HFFc6 (cell line): ENCODE data around the gene POLR1A. TPM values are rescaled to one million over a fixed set of nuclear protein-coding genes. Genes with fewer than 3 reads are reported as not detected.
A peak's percentile ranks its signal among the peaks of the same experiment; 100 is the strongest.

Experiments used
- DNase-seq: peaks from one replicate; pipeline ENCODE4 v3.0.0-alpha.2; 2018
- H3K27ac Mint-ChIP-seq: 2 replicates; pipeline ENCODE4 v1.8.0; 2020; ENCODE audit warnings: mild to moderate bottlenecking, mixed read lengths
- H3K27me3 Mint-ChIP-seq: 2 replicates; pipeline ENCODE4 v1.8.0; 2021; ENCODE audit warnings: mild to moderate bottlenecking, moderate library complexity, mixed read lengths; ENCODE audit not compliant: insufficient read depth
- H3K36me3 Mint-ChIP-seq: 2 replicates; pipeline ENCODE4 v1.8.0; 2021; ENCODE audit warnings: low read depth, mixed read lengths
- H3K4me1 Mint-ChIP-seq: 2 replicates; pipeline ENCODE4 v1.8.0; 2020; ENCODE audit warnings: low read depth, mixed read lengths
- H3K4me3 Mint-ChIP-seq: 2 replicates; pipeline ENCODE4 v1.8.0; 2020; ENCODE audit warnings: mild to moderate bottlenecking, moderate library complexity, mixed read lengths
- H3K9me3 Mint-ChIP-seq: 2 replicates; pipeline ENCODE4 v1.8.0; 2020; ENCODE audit warnings: mild to moderate bottlenecking, mixed read lengths
- total RNA-seq, 6 experiments: library from RNA; stranded (reverse); fragmentation: NEBNext Ultra II Directional; extraction: Animal tissue kit (Norgen Biotek cat#: 25700); gene quantifications; 2 replicates in 1 of 6; 3 replicates in 5 of 6; pipeline ENCODE4 v1.2.3, GENCODE V29; 2021
- TF ChIP-seq, protein P1 (sequence below): fragments of 200-600 bp; sonication (generic); IDR thresholded peaks from 2 replicates; pipeline ENCODE4 v1.5.0; 2021; ENCODE audit warnings: antibody characterized with exemption, mild to moderate bottlenecking

POLR1A gene
- total RNA-seq, 6 experiments from 2014 or later = 32.2 to 37.6 (median 34.8) TPM

- no peak overlapping the region for H3K4me3 Mint-ChIP-seq
- TF ChIP-seq, protein P1, sequence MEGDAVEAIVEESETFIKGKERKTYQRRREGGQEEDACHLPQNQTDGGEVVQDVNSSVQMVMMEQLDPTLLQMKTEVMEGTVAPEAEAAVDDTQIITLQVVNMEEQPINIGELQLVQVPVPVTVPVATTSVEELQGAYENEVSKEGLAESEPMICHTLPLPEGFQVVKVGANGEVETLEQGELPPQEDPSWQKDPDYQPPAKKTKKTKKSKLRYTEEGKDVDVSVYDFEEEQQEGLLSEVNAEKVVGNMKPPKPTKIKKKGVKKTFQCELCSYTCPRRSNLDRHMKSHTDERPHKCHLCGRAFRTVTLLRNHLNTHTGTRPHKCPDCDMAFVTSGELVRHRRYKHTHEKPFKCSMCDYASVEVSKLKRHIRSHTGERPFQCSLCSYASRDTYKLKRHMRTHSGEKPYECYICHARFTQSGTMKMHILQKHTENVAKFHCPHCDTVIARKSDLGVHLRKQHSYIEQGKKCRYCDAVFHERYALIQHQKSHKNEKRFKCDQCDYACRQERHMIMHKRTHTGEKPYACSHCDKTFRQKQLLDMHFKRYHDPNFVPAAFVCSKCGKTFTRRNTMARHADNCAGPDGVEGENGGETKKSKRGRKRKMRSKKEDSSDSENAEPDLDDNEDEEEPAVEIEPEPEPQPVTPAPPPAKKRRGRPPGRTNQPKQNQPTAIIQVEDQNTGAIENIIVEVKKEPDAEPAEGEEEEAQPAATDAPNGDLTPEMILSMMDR = no peak
- H3K36me3 Mint-ChIP-seq = peaks cover 42% of the 10 kb centered on the region
Measured at GRCh38 chr2:86039963-86040655, 65.6 kb downstream of the POLR1A start.

GRCh38 chr2:86039178-86039962 is 66.3 kb downstream of the POLR1A start:
- Mint-ChIP-seq H3K27me3 (peaks cover 5% of the 10 kb centered on the region), H3K36me3 (peaks cover 36% of the 10 kb centered on the region), H3K4me1 (peaks cover 41% of the 10 kb centered on the region), H3K9me3 (no peaks in the 10 kb centered on the region), H3K27ac (no peak overlapping the region), H3K4me3 (no peak overlapping the region)
- no peak for DNase-seq
- TF ChIP-seq, protein P1 = no peak

More at GRCh38 chr2:86039963-86040655, 65.6 kb downstream of the POLR1A start:
- H3K9me3 Mint-ChIP-seq = no peaks in the 10 kb centered on the region
- peaks cover 41% of the 10 kb centered on the region for H3K4me1 Mint-ChIP-seq
- no peak overlapping the region for H3K27ac Mint-ChIP-seq
- DNase-seq = no peak
- H3K27me3 Mint-ChIP-seq = peaks cover 5% of the 10 kb centered on the region

- peaks cover 41% of the 10 kb centered on the region for H3K4me1 Mint-ChIP-seq
- H3K9me3 Mint-ChIP-seq = no peaks in the 10 kb centered on the region
- peak; percentile 32 for DNase-seq
- H3K27ac Mint-ChIP-seq = peak overlapping the region; percentile 88
- H3K4me3 Mint-ChIP-seq = peak overlapping the region; percentile 34
- peaks cover 32% of the 10 kb centered on the region for H3K36me3 Mint-ChIP-seq
- H3K27me3 Mint-ChIP-seq = peaks cover 5% of the 10 kb centered on the region
- TF ChIP-seq, protein P1 = no peak
Measured at GRCh38 chr2:86038291-86039081, 67.2 kb downstream of the POLR1A start.

GRCh38 chr2:86037795-86038192 is 67.9 kb downstream of the POLR1A start:
- DNase-seq = no peak
- H3K9me3 Mint-ChIP-seq = no peaks in the 10 kb centered on the region
- H3K4me1 Mint-ChIP-seq = peaks cover 41% of the 10 kb centered on the region
- TF ChIP-seq, protein P1 = no peak
- peaks cover 30% of the 10 kb centered on the region for H3K36me3 Mint-ChIP-seq
- peaks cover 6% of the 10 kb centered on the region for H3K27me3 Mint-ChIP-seq
- H3K27ac Mint-ChIP-seq = peak overlapping the region; percentile 88
- H3K4me3 Mint-ChIP-seq = peak overlapping the region; percentile 34

GRCh38 chr2:86037141-86037794 is 68.4 kb downstream of the POLR1A start:
- H3K27me3 Mint-ChIP-seq = peaks cover 6% of the 10 kb centered on the region; the same call in 1 of the 2 replicates
- peak; percentile 87 for DNase-seq
- H3K4me1 Mint-ChIP-seq = peaks cover 41% of the 10 kb centered on the region
- peaks cover 25% of the 10 kb centered on the region for H3K36me3 Mint-ChIP-seq
- no peaks in the 10 kb centered on the region for H3K9me3 Mint-ChIP-seq
- H3K27ac Mint-ChIP-seq = peak overlapping the region; percentile 88
- TF ChIP-seq, protein P1 = no peak
- H3K4me3 Mint-ChIP-seq = peak overlapping the region; percentile 34; the same call in 1 of the 2 replicates
